HG03064 (cell line): ENCODE data around the gene NACA2.
"Not testable (repeated sequence)": the region's sequence is repeated elsewhere in the genome, so short reads cannot be mapped to it uniquely, and the experiment has no call there.

Source experiments
- ATAC-seq: cut with Tn5 transposase; IDR thresholded peaks from one replicate; pipeline ENCODE4 v1.9.1; 2021; ENCODE audit warnings: low read depth; ENCODE audit not compliant: unreplicated experiment

Gene NACA2

GRCh38 chr17:61554209-61554608 lies 36.8 kb downstream of the NACA2 start:
- no peak for ATAC-seq

- ATAC-seq = not testable (repeated sequence)
Observed at GRCh38 chr17:61552560-61552959, 38.5 kb downstream of the NACA2 start.

GRCh38 chr17:61551255-61551742 lies 39.7 kb downstream of the NACA2 start:
- ATAC-seq = no peak

GRCh38 chr17:61547113-61547512 lies 43.9 kb downstream of the NACA2 start:
- no peak for ATAC-seq

GRCh38 chr17:61545335-61545938 lies 45.6 kb downstream of the NACA2 start:
- no peak for ATAC-seq

- ATAC-seq = no peak
Observed at GRCh38 chr17:61543786-61544415, 47.1 kb downstream of the NACA2 start.

GRCh38 chr17:61542027-61542426 lies 49.0 kb downstream of the NACA2 start:
- no peak for ATAC-seq

GRCh38 chr17:61540874-61541273 lies 50.1 kb downstream of the NACA2 start:
- no peak for ATAC-seq
